ENCODE measurements around the gene SAMD4B.
"Not testable (repeated sequence)": the region's sequence is repeated elsewhere in the genome, so short reads cannot be mapped to it uniquely, and the experiment has no call there.

The SAMD4B gene

DNA sequence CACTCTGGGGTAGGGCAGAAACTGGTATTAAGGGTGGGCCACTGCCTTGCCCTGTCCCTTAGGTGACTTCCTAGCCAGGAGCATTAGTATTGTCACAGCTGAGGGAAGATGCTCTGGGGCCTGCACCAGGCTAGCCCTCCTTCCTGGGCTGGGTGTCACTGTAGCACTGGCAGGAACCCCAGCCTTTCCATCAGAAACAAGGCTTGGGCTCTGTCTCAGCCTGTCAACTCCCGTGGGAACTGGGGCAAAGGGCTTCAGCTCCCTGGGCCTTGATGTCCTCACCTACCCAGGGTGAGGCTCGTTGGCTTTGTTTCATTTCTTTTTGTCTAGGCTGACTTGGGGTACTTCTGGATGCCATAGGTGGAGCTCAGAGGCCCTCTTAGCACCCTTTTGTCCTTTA is 30.7 kb downstream of the SAMD4B start:
- no peak overlapping the region for H3K4me3 ChIP-seq (ENCODE audit: low read depth, low read length)
- DNase-seq (ENCODE audit: low read depth, low spot score), result peak; percentile 4
- TF ChIP-seq, protein P1, sequence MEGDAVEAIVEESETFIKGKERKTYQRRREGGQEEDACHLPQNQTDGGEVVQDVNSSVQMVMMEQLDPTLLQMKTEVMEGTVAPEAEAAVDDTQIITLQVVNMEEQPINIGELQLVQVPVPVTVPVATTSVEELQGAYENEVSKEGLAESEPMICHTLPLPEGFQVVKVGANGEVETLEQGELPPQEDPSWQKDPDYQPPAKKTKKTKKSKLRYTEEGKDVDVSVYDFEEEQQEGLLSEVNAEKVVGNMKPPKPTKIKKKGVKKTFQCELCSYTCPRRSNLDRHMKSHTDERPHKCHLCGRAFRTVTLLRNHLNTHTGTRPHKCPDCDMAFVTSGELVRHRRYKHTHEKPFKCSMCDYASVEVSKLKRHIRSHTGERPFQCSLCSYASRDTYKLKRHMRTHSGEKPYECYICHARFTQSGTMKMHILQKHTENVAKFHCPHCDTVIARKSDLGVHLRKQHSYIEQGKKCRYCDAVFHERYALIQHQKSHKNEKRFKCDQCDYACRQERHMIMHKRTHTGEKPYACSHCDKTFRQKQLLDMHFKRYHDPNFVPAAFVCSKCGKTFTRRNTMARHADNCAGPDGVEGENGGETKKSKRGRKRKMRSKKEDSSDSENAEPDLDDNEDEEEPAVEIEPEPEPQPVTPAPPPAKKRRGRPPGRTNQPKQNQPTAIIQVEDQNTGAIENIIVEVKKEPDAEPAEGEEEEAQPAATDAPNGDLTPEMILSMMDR (IDR thresholded peaks at IDR 0.05; ENCODE audit: low read depth, low read length), result no peak
- in situ Hi-C loops (cut with HindIII; ENCODE audit: low sequenced_read_pairs), result no loop called here

DNA sequence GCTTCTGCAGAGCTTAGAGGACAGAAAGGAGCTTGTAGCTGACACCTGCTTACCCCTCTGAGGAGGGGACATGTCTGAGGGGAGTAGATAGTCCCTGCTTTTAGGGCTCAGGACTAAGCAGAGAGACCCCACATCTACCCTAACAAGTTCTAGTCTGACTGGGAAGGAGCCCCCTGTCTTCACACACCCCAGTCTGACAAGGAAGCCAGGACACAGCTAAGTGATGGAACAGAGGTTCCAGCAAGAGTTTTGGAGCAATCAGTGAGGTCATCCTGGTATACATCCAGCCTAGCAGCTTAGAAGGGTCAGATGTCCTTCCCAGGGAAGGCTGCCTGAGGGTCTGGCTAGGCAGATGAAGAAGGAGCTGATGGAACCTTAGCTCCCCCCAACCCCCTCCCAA is 33.7 kb downstream of the SAMD4B start:
- in situ Hi-C loops (cut with HindIII; ENCODE audit: low sequenced_read_pairs), result no loop called here
- no peak overlapping the region for H3K4me3 ChIP-seq (ENCODE audit: low read depth, low read length)
- TF ChIP-seq, protein P1 (IDR thresholded peaks at IDR 0.05; ENCODE audit: low read depth, low read length), result no peak
- DNase-seq (ENCODE audit: low read depth, low spot score), result no peak

DNA sequence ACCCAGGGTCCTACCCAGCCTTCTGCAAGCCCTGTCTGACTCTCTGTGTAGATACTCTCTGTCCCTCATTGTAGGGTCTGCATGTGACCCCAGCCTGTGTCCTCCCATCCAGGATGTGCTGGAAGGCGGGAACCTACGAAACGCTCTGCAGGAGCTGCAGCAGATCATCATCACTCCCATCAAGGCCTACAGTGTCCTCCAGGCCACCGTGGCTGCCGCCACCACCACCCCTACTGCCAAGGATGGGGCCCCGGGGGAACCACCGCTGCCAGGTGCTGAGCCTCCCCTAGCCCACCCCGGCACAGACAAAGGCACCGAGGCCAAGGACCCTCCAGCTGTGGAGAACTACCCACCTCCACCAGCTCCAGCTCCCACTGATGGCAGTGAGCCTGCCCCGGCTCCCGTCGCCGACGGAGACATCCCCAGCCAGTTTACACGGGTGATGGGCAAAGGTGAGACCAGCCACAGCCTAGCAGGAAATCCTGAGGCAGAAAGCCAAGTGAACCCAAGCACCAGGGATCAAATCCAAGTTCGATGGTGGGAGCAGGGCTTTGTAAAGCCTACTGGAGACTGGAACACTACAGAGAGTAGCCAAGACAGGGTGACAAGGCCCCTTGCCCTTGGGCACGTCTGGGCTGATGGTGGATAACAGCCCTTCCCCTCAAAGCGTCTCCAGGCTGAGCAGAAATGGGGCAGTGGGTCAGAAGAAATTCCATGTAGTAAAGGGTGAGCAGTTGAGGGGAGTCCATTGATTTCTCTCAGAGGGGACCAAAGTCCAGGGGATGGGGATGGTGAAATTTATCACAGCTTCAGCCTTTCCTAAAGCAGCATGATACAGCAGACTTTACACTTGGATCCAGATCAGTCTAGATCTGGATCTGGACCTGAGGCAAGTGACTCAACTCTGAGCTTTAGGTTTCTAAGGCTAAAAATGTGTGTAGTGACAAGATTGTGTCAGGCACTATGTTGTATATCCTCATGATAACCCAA is 35.4 kb downstream of the SAMD4B start:
- no peak for DNase-seq (ENCODE audit: low read depth, low spot score)

DNA sequence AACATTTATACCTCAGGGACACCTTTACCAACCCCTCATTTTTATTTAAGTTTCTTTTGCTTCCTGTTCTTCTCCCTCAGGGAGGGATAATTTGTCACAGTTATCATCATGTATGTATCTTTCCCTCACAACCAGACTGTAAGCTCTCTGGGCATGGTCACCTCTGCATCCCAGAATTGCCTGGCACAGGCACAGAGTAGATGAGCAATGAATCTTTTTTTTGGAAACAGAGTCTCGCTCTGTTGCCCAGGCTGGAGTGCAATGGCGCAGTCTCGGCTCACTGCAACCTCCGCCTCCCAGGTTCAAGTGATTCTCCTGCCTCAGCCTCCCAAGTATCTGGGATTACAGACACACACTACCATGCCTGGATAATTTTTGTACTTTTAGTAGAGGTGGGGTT is 37.1 kb downstream of the SAMD4B start:
- H3K4me3 ChIP-seq (ENCODE audit: low read depth, low read length); DNase-seq (ENCODE audit: low read depth, low spot score); in situ Hi-C loops (cut with HindIII; ENCODE audit: low sequenced_read_pairs): not testable (repeated sequence)

More for the DNA sequence above, 35.4 kb downstream of the SAMD4B start:
- TF ChIP-seq, protein P1 (IDR thresholded peaks at IDR 0.05; ENCODE audit: low read depth, low read length), result no peak
- H3K4me3 ChIP-seq (ENCODE audit: low read depth, low read length), result no peak overlapping the region
- in situ Hi-C loops (cut with HindIII; ENCODE audit: low sequenced_read_pairs), result no loop called here

DNA sequence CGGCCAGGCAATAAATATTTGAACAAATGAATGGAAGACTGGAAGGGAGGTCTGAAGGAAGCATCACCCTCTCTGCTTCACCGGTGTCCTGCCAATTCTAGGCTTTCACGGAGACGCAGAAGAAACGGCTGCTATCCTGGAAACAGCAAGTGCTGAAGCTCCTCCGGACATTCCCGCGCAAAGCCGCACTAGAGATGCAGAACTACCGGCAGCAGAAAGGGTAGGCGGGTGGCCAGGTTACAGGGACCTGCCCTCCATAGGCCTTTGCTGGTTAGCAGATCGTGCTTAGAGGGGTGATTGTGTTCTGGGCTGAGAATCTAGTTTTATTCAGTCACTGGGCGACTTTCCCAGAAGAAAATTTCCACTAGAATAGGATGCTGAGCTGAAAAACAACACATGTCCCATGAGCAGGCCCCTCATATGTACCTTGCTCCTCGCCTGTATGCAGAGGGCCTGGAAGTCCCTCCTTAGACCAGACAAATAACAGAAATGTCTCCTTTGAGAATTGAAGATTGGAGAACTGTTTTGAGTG is 37.7 kb downstream of the SAMD4B start:
- no peak overlapping the region for H3K4me3 ChIP-seq (ENCODE audit: low read depth, low read length)
- in situ Hi-C loops (cut with HindIII; ENCODE audit: low sequenced_read_pairs), result no loop called here
- TF ChIP-seq, protein P1 (IDR thresholded peaks at IDR 0.05; ENCODE audit: low read depth, low read length), result no peak
- DNase-seq (ENCODE audit: low read depth, low spot score), result no peak

DNA sequence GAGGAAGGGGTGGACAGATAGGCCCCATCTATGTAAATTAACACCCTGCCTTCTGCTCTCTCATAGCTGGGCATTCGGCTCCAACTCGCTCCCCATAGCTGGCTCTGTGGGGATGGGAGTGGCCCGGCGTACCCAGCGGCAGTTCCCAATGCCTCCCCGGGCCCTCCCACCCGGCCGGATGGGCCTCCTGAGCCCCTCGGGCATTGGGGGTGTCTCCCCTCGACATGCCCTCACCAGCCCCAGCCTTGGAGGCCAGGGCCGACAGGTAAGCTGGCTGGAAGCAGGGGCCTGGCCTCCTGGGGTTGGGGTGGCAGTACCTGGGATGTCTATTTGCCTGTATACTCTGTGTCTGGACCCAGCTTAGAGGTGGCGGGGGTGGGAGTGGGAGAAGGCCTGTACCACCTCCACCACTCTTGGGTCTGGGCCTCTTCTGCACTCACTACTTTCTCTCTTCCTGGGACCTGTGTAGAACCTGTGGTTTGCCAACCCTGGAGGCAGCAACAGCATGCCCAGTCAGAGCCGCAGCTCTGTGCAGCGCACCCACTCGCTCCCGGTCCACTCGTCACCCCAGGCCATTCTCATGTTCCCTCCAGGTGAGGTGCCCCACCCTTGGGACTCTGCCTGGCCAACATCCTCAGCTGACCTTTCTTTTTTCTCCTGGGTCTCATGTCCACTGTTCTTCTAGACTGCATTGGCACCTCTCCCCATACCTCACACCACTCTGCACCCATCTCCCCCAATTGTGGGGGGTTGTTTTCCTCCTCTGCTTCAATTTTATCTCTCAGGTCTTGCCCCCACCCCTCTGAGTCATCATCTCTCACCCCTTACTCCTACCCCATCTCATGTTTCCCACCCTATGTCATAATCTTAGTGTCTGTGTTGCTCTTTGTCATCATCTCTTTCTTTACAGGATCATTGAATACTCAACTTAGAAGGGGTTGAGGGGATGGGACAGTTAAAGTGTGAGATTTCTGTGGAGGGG is 38.6 kb downstream of the SAMD4B start:
- no peak overlapping the region for H3K4me3 ChIP-seq (ENCODE audit: low read depth, low read length)
- DNase-seq (ENCODE audit: low read depth, low spot score), result no peak
- in situ Hi-C loops (cut with HindIII; ENCODE audit: low sequenced_read_pairs), result no loop called here
- TF ChIP-seq, protein P1 (IDR thresholded peaks at IDR 0.05; ENCODE audit: low read depth, low read length), result no peak

All from astrocyte of the spinal cord (primary cell).